OCI-LY7 (cell line): ENCODE measurements around the gene PLXNC1. TPM values are rescaled to one million over a fixed set of nuclear protein-coding genes. Genes with fewer than 3 reads are reported as not detected.

Experiments used
- BruUV-seq: library from RNA; stranded (reverse); fragments of 400-500 nt; replicated peaks from 2 replicates; lab custom pipeline; 2021; lab: Mats Ljungman, UMichigan
- CTCF ChIA-PET: fragments of 300-600 bp; sonication (Branson Sonifier 250); formaldehyde crosslinking; loops from one replicate; lab custom pipeline; 2022; ENCODE audit warnings: antibody characterized with exemption; ENCODE audit not compliant: unreplicated experiment; lab: Charles Lee
- POLR2A ChIA-PET: fragments of 300-600 bp; sonication (Branson Sonifier 250); formaldehyde crosslinking; loops from one replicate; lab custom pipeline; 2022; ENCODE audit warnings: antibody characterized with exemption; lab: Charles Lee
- DNase-seq: peaks from one replicate; pipeline ENCODE4 v3.0.0-alpha.2; 2015; ENCODE audit warnings: low spot score
- H2AFZ ChIP-seq: fragments of 200-600 bp; sonication (generic), shearing (Covaris generic); 2 replicates; pipeline ENCODE4 v1.6.1; 2014; ENCODE audit warnings: mild to moderate bottlenecking, antibody characterized with exemption, low read length, moderate library complexity
- H3K27ac ChIP-seq: fragments of 200-600 bp; sonication (generic); 2 replicates; pipeline ENCODE4 v1.5.1; 2014; ENCODE audit warnings: mixed run types, low read depth, mild to moderate bottlenecking, moderate library complexity, low read length, inconsistent platforms; ENCODE audit not compliant: poor library complexity, severe bottlenecking
- H3K36me3 ChIP-seq: fragments of 200-600 bp; sonication (generic); 2 replicates; pipeline ENCODE4 v1.6.1; 2014; ENCODE audit warnings: mild to moderate bottlenecking, antibody characterized with exemption, low read length, moderate library complexity, mixed read lengths; ENCODE audit not compliant: insufficient read depth
- H3K4me1 ChIP-seq: fragments of 200-600 bp; sonication (generic); 2 replicates; pipeline ENCODE4 v1.5.1; 2014; ENCODE audit warnings: mild to moderate bottlenecking, low read length; ENCODE audit not compliant: insufficient read depth, poor library complexity, severe bottlenecking
- H3K4me2 ChIP-seq: fragments of 200-600 bp; sonication (generic); 2 replicates; pipeline ENCODE4 v1.6.1; 2014; ENCODE audit warnings: mild to moderate bottlenecking, low read length
- H3K4me3 ChIP-seq: fragments of 200-600 bp; sonication (generic); 2 replicates; pipeline ENCODE4 v1.5.1; 2014; ENCODE audit warnings: mild to moderate bottlenecking, low read depth, low read length; ENCODE audit not compliant: poor library complexity, severe bottlenecking
- H3K79me2 ChIP-seq: fragments of 200-600 bp; sonication (generic); 2 replicates; pipeline ENCODE4 v1.6.1; 2016; ENCODE audit warnings: low read depth, mild to moderate bottlenecking, low read length, moderate library complexity, mixed read lengths; ENCODE audit not compliant: insufficient read depth
- H3K9me2 ChIP-seq: fragments of 200-600 bp; sonication (generic); 2 replicates; pipeline ENCODE4 v1.6.1; 2016; ENCODE audit warnings: mild to moderate bottlenecking, low read length, mixed read lengths; ENCODE audit not compliant: insufficient read depth
- H3K9me3 ChIP-seq: fragments of 200-600 bp; sonication (generic); 2 replicates; pipeline ENCODE4 v1.6.1; 2014; ENCODE audit warnings: mild to moderate bottlenecking, mixed run types, low read length, mixed read lengths
- H4K20me1 ChIP-seq: fragments of 200-600 bp; sonication (generic); 2 replicates; pipeline ENCODE4 v1.6.1; 2014; ENCODE audit warnings: mild to moderate bottlenecking, antibody characterized with exemption, low read length, moderate library complexity, mixed read lengths; ENCODE audit not compliant: insufficient read depth
- EZH2phosphoT487 ChIP-seq: fragments of 200-600 bp; sonication (generic); IDR thresholded peaks from 2 replicates; pipeline ENCODE4 v1.6.1; 2018; ENCODE audit warnings: low read depth, borderline replicate concordance, mild to moderate bottlenecking, mixed run types, antibody characterized with exemption, low read length, moderate library complexity, mixed read lengths
- intact Hi-C: fragments of 100-400 bp; cut with micrococcal nuclease; formaldehyde crosslinking; loops from one replicate; pipeline ENCODE4 v1.10.0; 2022; ENCODE audit not compliant: unreplicated experiment
- total RNA-seq, 2 experiments: library from RNA; depleted of rRNA in 1 of 2; stranded (reverse); fragments of >200 nt in 1 of 2; shearing (Covaris generic) in 1 of 2; gene quantifications; 2 replicates each; pipeline ENCODE4 v1.2.3, GENCODE V29; 2014 to 2022
- TF ChIP-seq, protein P1 (sequence below): fragments of 200-600 bp; sonication (generic); conservative IDR thresholded peaks from 2 replicates; pipeline ENCODE4 v1.5.1; 2014; ENCODE audit warnings: mild to moderate bottlenecking, antibody characterized with exemption, low read length, moderate library complexity, mixed read lengths

The PLXNC1 gene
- total RNA-seq, 2 experiments from 2014 or later: 4.5 to 8.0 TPM

DNA sequence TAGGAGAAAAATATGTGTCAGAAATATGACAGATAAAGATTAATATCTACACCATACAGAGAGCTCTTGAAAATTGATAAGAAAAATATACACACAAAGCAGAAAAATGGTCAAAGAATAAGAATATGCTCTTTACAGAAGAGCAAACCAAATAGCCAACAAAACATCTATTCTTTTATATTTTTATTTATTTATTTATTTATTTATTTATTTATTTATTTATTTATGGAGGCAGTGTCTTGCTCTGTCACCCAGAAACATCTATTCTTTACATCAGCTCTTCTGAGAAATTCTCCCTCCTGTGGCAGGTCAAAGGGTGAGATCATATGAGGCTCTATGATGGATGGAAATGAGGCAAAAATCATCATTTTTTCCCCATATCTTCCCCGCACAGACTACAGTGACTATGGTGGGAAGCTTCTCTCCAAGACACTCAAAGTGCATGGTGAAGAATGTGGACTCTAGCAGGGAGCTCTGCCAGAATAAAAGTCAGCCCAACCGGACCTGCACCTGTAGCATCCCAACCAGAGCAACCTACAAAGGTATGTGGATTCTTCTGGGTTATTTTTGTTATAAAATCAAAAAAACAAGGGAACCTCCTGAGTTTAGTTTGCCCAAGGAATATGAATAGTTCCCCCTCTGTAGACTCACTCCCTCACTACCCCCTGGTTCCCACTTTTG lies 71.4 kb downstream of the PLXNC1 start:
- H3K79me2 ChIP-seq: no peaks in the 10 kb centered on the region
- H2AFZ ChIP-seq: no peak overlapping the region
- no peak overlapping the region for H3K4me3 ChIP-seq
- intact Hi-C loops: no loop called here
- H3K4me1 ChIP-seq: peaks cover 22% of the 10 kb centered on the region
- no peaks in the 10 kb centered on the region for H4K20me1 ChIP-seq
- H3K9me3 ChIP-seq: no peaks in the 10 kb centered on the region
- no peaks in the 10 kb centered on the region for H3K9me2 ChIP-seq
- H3K36me3 ChIP-seq: no peaks in the 10 kb centered on the region
- ChIA-PET CTCF (interaction anchor here (0.5 to 1.4 kb wide), 4 partner anchors 11 to 85 kb away, joined by 4 to 7 read pairs (median 4); no protein-coding TSS in a partner anchor), POLR2A (interaction anchor here (1.0 to 6.0 kb wide), 5 partner anchors 12 to 43 kb away, joined by 3 to 68 read pairs (median 3); no protein-coding TSS in a partner anchor)
- H3K4me2 ChIP-seq: no peak overlapping the region
- no peak overlapping the region for H3K27ac ChIP-seq
- BruUV-seq: no TSS peak
- no peak for DNase-seq
- no peak for TF ChIP-seq EZH2phosphoT487
- TF ChIP-seq, protein P1, sequence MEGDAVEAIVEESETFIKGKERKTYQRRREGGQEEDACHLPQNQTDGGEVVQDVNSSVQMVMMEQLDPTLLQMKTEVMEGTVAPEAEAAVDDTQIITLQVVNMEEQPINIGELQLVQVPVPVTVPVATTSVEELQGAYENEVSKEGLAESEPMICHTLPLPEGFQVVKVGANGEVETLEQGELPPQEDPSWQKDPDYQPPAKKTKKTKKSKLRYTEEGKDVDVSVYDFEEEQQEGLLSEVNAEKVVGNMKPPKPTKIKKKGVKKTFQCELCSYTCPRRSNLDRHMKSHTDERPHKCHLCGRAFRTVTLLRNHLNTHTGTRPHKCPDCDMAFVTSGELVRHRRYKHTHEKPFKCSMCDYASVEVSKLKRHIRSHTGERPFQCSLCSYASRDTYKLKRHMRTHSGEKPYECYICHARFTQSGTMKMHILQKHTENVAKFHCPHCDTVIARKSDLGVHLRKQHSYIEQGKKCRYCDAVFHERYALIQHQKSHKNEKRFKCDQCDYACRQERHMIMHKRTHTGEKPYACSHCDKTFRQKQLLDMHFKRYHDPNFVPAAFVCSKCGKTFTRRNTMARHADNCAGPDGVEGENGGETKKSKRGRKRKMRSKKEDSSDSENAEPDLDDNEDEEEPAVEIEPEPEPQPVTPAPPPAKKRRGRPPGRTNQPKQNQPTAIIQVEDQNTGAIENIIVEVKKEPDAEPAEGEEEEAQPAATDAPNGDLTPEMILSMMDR: no peak

DNA sequence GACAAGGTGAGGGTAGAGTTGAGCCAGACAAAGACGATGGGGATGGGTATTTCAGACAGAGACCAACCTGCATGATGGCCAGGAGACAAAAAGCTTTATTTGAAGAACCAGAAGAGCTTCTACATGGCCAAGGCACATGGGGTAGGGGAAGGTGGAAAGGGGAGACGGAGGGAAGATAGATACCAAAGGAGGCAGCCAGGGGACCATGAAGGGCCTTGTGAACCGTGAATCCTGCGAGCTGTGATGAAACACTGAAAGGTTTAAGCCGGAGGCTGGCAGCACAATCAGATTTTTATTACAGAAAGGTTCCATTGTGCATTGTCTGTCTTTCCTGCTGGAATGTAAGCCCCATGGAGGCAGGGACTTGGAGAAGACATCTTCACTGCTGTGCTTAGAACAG lies 72.4 kb downstream of the PLXNC1 start:
- H3K4me2 ChIP-seq: peak overlapping the region; percentile 44
- peak; percentile 65 for DNase-seq
- intact Hi-C loops: no loop called here
- TF ChIP-seq, protein P1: no peak
- no peak for TF ChIP-seq EZH2phosphoT487
- CTCF ChIA-PET: interaction anchor here (0.8 to 1.4 kb wide), 4 partner anchors 12 to 86 kb away, joined by 4 to 7 read pairs (median 4); no protein-coding TSS in a partner anchor
- no peak overlapping the region for H3K4me3 ChIP-seq
- no peaks in the 10 kb centered on the region for H3K79me2 ChIP-seq
- H2AFZ ChIP-seq: no peak overlapping the region
- no peaks in the 10 kb centered on the region for H3K9me2 ChIP-seq
- POLR2A ChIA-PET: interaction anchor here (0.6 to 6.0 kb wide), 4 partner anchors 13 to 800 kb away, joined by 3 to 68 read pairs (median 4); no protein-coding TSS in a partner anchor
- BruUV-seq: no TSS peak
- no peaks in the 10 kb centered on the region for H3K9me3 ChIP-seq
- H3K36me3 ChIP-seq: no peaks in the 10 kb centered on the region
- no peak overlapping the region for H3K27ac ChIP-seq
- peaks cover 22% of the 10 kb centered on the region for H3K4me1 ChIP-seq
- H4K20me1 ChIP-seq: no peaks in the 10 kb centered on the region
